H9 (cell line): Measurements from ENCODE around the gene MCRIP2. TPM values are rescaled to one million over a fixed set of nuclear protein-coding genes. Genes with fewer than 3 reads are reported as not detected.

Source experiments
- DNase-seq: peaks from one replicate; pipeline ENCODE4 v3.0.0-alpha.2; 2017
- H2AFZ ChIP-seq: one replicate; pipeline ENCODE4 v1.6.1; 2013; ENCODE audit warnings: mild to moderate bottlenecking, low read length, control low read depth, moderate library complexity
- H2AK5ac ChIP-seq: 2 replicates; pipeline ENCODE4 v1.6.1; 2013; ENCODE audit warnings: low read length, control low read depth, mixed read lengths; ENCODE audit not compliant: insufficient read length
- H2BK120ac ChIP-seq: one replicate; pipeline ENCODE4 v1.6.1; 2013; ENCODE audit warnings: low read depth, mild to moderate bottlenecking, low read length, control low read depth, inconsistent platforms; ENCODE audit not compliant: poor library complexity, severe bottlenecking
- H2BK12ac ChIP-seq: 2 replicates; pipeline ENCODE4 v1.6.1; 2013; ENCODE audit warnings: low read length, control low read depth, mixed read lengths, low read depth; ENCODE audit not compliant: insufficient read length
- H2BK15ac ChIP-seq: 2 replicates; pipeline ENCODE4 v1.6.1; 2013; ENCODE audit warnings: low read depth, low read length, control low read depth
- H2BK20ac ChIP-seq: one replicate; pipeline ENCODE4 v1.6.1; 2013; ENCODE audit warnings: low read depth, mild to moderate bottlenecking, low read length, control low read depth, inconsistent platforms; ENCODE audit not compliant: poor library complexity, severe bottlenecking
- H2BK5ac ChIP-seq: 2 replicates; pipeline ENCODE4 v1.6.1; 2013; ENCODE audit warnings: low read length, control low read depth, mixed read lengths; ENCODE audit not compliant: insufficient read length
- H3K14ac ChIP-seq: 2 replicates; pipeline ENCODE4 v1.6.1; 2013; ENCODE audit warnings: low read length, control low read depth; ENCODE audit not compliant: insufficient read depth
- H3K18ac ChIP-seq: 2 replicates; pipeline ENCODE4 v1.6.1; 2013; ENCODE audit warnings: low read depth, mild to moderate bottlenecking, mixed read lengths, low read length, control low read depth; ENCODE audit not compliant: insufficient read length
- H3K23ac ChIP-seq: 2 replicates; pipeline ENCODE4 v1.6.1; 2013; ENCODE audit warnings: low read length, control low read depth, mixed read lengths, low read depth; ENCODE audit not compliant: insufficient read length
- H3K23me2 ChIP-seq: 2 replicates; pipeline ENCODE4 v1.6.1; 2013; ENCODE audit warnings: low read depth, mild to moderate bottlenecking, mixed read lengths, low read length, control low read depth; ENCODE audit not compliant: insufficient read length, poor library complexity, severe bottlenecking
- H3K27ac ChIP-seq: 2 replicates; pipeline ENCODE4 v1.5.1; 2013; ENCODE audit warnings: low read length, control low read depth, mixed read lengths, low read depth; ENCODE audit not compliant: insufficient read length
- H3K27me3 ChIP-seq: 2 replicates; pipeline ENCODE4 v1.6.1; 2013; ENCODE audit warnings: low read length, control low read depth, inconsistent platforms; ENCODE audit not compliant: insufficient read depth
- H3K4ac ChIP-seq: 2 replicates; pipeline ENCODE4 v1.6.1; 2013; ENCODE audit warnings: low read depth, mild to moderate bottlenecking, control low read depth, inconsistent platforms, low read length, moderate library complexity
- H3K4me1 ChIP-seq: 2 replicates; pipeline ENCODE4 v1.6.1; 2013; ENCODE audit warnings: low read length, control low read depth, inconsistent platforms; ENCODE audit not compliant: insufficient read depth
- H3K4me2 ChIP-seq: 2 replicates; pipeline ENCODE4 v1.6.1; 2013; ENCODE audit warnings: low read length, control low read depth, mixed read lengths; ENCODE audit not compliant: insufficient read length, insufficient read depth
- H3K56ac ChIP-seq: 2 replicates; pipeline ENCODE4 v1.6.1; 2013; ENCODE audit warnings: low read depth, mild to moderate bottlenecking, mixed read lengths, low read length, control low read depth; ENCODE audit not compliant: insufficient read length
- H3K79me1 ChIP-seq: 2 replicates; pipeline ENCODE4 v1.6.1; 2013; ENCODE audit warnings: low read depth, mild to moderate bottlenecking, moderate library complexity, low read length, control low read depth, inconsistent platforms; ENCODE audit not compliant: insufficient read depth, poor library complexity, severe bottlenecking
- H3K79me2 ChIP-seq: 2 replicates; pipeline ENCODE4 v1.6.1; 2013; ENCODE audit warnings: low read length, control low read depth, inconsistent platforms; ENCODE audit not compliant: insufficient read depth
- H3K9ac ChIP-seq: 2 replicates; pipeline ENCODE4 v1.6.1; 2013; ENCODE audit warnings: low read length, control low read depth, mixed read lengths; ENCODE audit not compliant: insufficient read length; ENCODE audit errors: extremely low read depth
- H3K9me3 ChIP-seq: one replicate; pipeline ENCODE4 v1.6.1; 2013; ENCODE audit warnings: low read depth, low read length, inconsistent platforms; ENCODE audit not compliant: control insufficient read depth
- H3T11ph ChIP-seq: one replicate; pipeline ENCODE4 v1.6.1; 2013; ENCODE audit warnings: mild to moderate bottlenecking, low read length, control low read depth, inconsistent platforms
- H4K20me1 ChIP-seq: one replicate; pipeline ENCODE4 v1.6.1; 2013; ENCODE audit not compliant: control insufficient read depth, insufficient read length, insufficient read depth
- H4K5ac ChIP-seq: 2 replicates; pipeline ENCODE4 v1.6.1; 2013; ENCODE audit warnings: low read depth, mild to moderate bottlenecking, mixed read lengths, low read length, control low read depth; ENCODE audit not compliant: insufficient read length
- H4K8ac ChIP-seq: replicated peaks from 2 replicates; pipeline ENCODE4 v1.6.1; 2013; ENCODE audit warnings: low read length, control low read depth, mixed read lengths, low read depth; ENCODE audit not compliant: insufficient read length
- H4K91ac ChIP-seq: 2 replicates; pipeline ENCODE4 v1.6.1; 2013; ENCODE audit warnings: low read depth, mild to moderate bottlenecking, moderate library complexity, mixed read lengths, low read length, control low read depth; ENCODE audit not compliant: insufficient read length
- H3K27ac Mint-ChIP-seq, 3 experiments: 2 replicates in 2 of 3; 3 replicates in 1 of 3; pipeline ENCODE4 v1.8.0; 2020 to 2021; ENCODE audit warnings: mixed read lengths in 3 of 3, mild to moderate bottlenecking in 1 of 3, moderate library complexity in 1 of 3
- H3K27me3 Mint-ChIP-seq: 2 replicates; pipeline ENCODE4 v1.8.0; 2021; ENCODE audit warnings: low read depth, mild to moderate bottlenecking, moderate library complexity, mixed read lengths
- H3K36me3 Mint-ChIP-seq, 3 experiments: 2 replicates in 2 of 3; 3 replicates in 1 of 3; pipeline ENCODE4 v1.8.0; 2020 to 2021; ENCODE audit warnings: low read depth in 3 of 3, mixed read lengths in 3 of 3; ENCODE audit not compliant: insufficient read depth in 1 of 3
- H3K4me1 Mint-ChIP-seq, 2 experiments: 2 replicates each; pipeline ENCODE4 v1.8.0; 2020; ENCODE audit warnings: mixed read lengths in 2 of 2
- H3K4me3 Mint-ChIP-seq, 2 experiments: 2 replicates in 1 of 2; 3 replicates in 1 of 2; pipeline ENCODE4 v1.8.0; 2020 to 2021; ENCODE audit warnings: mild to moderate bottlenecking in 2 of 2, mixed read lengths in 2 of 2, moderate library complexity in 1 of 2
- H3K9me3 Mint-ChIP-seq, 2 experiments: 2 replicates in 1 of 2; 3 replicates in 1 of 2; pipeline ENCODE4 v1.8.0; 2020; ENCODE audit warnings: mild to moderate bottlenecking in 2 of 2, mixed read lengths in 2 of 2, moderate library complexity in 1 of 2
- CTCF ChIP-seq: fragments of 200-600 bp; sonication (generic); conservative IDR thresholded peaks from 3 replicates; pipeline ENCODE4 v1.8.0; 2021; ENCODE audit warnings: antibody characterized with exemption, mild to moderate bottlenecking
- WGBS: extraction: QIAGEN DNeasy Blood & Tissue Kit; methylation state at CpG from one replicate; pipeline ENCODE4 v1.1.7; 2013; ENCODE audit warnings: missing lambda C conversion rate, low lambda C conversion rate, mixed read lengths; ENCODE audit not compliant: insufficient read length; ENCODE audit errors: extremely low coverage; 5-methylcytosine and 5-hydroxymethylcytosine counted together
- total RNA-seq: library from RNA; stranded (reverse); gene quantifications from 2 replicates; pipeline ENCODE4 v1.2.1, GENCODE V29; 2021

The MCRIP2 gene
- total RNA-seq, 1 experiment from 2014 or later: 52.5 TPM

- DNase-seq: no peak
- no peaks in the 10 kb centered on the region; the same call in 1 of the 2 replicates for H3K4me1 ChIP-seq
- H2AFZ ChIP-seq: no peak overlapping the region
- no CpG with 5 or more reads among the region's 32 CpGs for WGBS
- H3K79me2 ChIP-seq: no peaks in the 10 kb centered on the region
- H3K27me3 Mint-ChIP-seq: no peaks in the 10 kb centered on the region; the same call in 1 of the 2 replicates
- H2BK20ac ChIP-seq: no peak overlapping the region
- no peak overlapping the region for H3K27ac ChIP-seq
- no peaks in the 10 kb centered on the region for H3K27me3 ChIP-seq
- no peak overlapping the region for H3K18ac ChIP-seq
- no peak overlapping the region for H3K27ac Mint-ChIP-seq
- H3K14ac ChIP-seq: no peak overlapping the region
- no peak overlapping the region for H3K4ac ChIP-seq
- H3K36me3 Mint-ChIP-seq: peaks cover 2 to 15% (median 4%) of the 10 kb centered on the region in 3 experiments; a peak in 4 of 7 replicates
- H3K56ac ChIP-seq: no peak overlapping the region
- H3K4me3 Mint-ChIP-seq: no peak overlapping the region
- H3K9me3 ChIP-seq: no peaks in the 10 kb centered on the region
- H3T11ph ChIP-seq: no peak overlapping the region
- no peak overlapping the region for H2BK15ac ChIP-seq
- H3K79me1 ChIP-seq: no peaks in the 10 kb centered on the region
- no peak overlapping the region for H2BK12ac ChIP-seq
- H3K23me2 ChIP-seq: peaks cover 14% of the 10 kb centered on the region
- no peaks in the 10 kb centered on the region for H3K9me3 Mint-ChIP-seq
- H2AK5ac ChIP-seq: no peak overlapping the region
- H3K9ac ChIP-seq: no peak overlapping the region
- H3K4me2 ChIP-seq: no peak overlapping the region
- H3K4me1 Mint-ChIP-seq: peaks cover 2 to 15% of the 10 kb centered on the region in 2 experiments
- H4K91ac ChIP-seq: no peak overlapping the region
- no peak for TF ChIP-seq CTCF
- no peak overlapping the region for H3K23ac ChIP-seq
- no peak overlapping the region for H4K5ac ChIP-seq
- no peak overlapping the region for H2BK5ac ChIP-seq
- no peak overlapping the region for H4K8ac ChIP-seq
- H2BK120ac ChIP-seq: no peak overlapping the region
- H4K20me1 ChIP-seq: no peaks in the 10 kb centered on the region
These were observed 4.4 kb downstream of the MCRIP2 start for GRCh38 chr16:645852-646678.
